GM21529 (cell line): ENCODE results near the gene RHEB.
"Not testable (repeated sequence)": the region's sequence is repeated elsewhere in the genome, so short reads cannot be mapped to it uniquely, and the experiment has no call there.

Experiments used
- ATAC-seq: cut with Tn5 transposase; IDR thresholded peaks from one replicate; pipeline ENCODE4 v1.9.1; 2021; ENCODE audit not compliant: unreplicated experiment

Gene RHEB, protein sequence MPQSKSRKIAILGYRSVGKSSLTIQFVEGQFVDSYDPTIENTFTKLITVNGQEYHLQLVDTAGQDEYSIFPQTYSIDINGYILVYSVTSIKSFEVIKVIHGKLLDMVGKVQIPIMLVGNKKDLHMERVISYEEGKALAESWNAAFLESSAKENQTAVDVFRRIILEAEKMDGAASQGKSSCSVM

DNA sequence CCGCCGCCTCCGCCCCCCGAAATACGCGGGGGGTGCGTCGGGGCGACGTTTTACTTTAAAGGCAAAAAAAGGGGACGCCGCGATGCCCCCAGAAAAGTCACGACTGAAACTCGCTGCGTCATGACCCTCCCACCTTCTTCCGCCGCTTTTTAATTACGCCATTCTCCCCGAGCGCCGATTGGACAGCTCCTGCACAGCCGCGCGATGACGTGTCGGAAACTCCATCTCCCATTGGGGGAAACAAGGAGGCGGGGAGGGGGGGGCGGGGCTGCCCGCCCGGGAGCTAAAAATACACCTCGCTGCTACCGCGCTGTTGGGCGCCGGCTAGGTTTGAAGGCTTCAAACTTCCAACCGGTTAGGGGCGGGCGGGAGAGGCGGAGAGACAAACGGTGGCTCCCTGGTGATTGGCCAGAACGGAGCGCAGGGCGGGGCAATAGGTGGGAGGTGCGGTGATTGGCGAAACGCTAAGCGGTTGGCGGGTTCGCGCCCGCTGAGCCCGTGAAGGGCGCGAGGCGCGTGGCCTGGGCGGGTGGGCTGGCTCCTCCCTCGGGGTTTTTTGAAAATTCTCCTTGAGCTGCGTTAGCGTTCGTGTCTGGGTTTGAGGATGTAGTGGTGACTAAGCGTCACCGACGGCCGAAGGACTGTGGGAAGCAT, at the start of gene RHEB:
TSS of gene RHEB (minus strand) at position 131 of the 654 bp plus-strand sequence. CDS start 384 bp downstream, outside the sequence.
- peak; percentile 74 for ATAC-seq

DNA sequence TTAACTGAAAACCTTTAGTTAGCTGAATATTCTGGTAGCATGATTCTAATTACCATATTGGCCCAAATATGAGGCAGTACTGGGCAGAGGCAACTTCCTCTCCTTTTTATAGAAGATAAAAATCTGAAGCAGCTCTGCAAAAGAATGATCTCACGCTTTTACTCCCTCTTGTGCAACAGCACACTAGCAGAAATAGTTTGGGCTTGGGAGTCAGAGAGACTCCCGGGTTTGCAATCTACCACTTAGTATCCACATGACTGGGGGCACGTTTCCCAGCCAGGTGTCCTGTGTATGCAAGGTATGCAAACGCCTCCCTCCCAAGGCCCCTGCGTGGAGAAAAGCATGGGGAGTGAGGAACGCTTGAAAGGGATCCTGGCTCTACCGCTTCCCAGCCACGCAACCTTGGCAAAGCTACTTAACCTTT, 47.2 kb upstream of the RHEB start:
- no peak for ATAC-seq

DNA sequence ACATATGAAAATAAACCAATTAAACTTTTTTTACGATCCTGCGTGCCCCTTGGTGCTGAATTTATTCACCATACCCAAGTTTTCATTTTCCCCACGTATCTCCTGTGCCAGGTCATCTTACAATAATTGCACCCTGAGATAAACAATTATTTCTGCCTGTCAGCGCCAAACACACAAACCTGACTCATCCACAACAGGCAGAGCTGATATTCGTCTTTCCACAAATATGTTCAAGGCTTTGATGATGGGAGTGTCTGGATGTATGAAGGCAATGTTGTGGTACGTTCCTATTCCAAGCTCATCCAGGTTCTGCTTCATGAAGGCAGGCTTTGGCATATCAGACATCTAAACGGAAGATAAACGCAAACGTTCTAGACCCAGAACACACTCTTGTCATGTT, 45.8 kb upstream of the RHEB start:
- no peak for ATAC-seq

DNA sequence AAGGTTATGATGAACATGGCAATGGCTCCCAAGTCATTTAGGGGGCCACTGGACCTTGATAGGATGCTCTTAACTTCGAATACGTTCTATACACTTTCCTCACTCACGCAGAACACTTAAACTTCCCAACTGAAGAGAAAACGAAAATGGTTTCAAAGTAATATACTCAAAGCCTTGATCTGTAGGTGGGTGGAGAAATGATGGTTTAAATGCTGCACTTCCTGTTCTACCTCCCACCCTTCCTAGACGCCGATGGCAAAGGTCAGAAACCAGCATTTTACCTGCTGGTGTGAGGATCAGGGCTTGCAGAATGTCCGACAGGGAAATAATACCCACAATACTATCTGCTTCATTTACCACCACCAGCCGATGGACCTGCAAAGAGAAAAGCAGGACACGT, 40.5 kb upstream of the RHEB start:
- ATAC-seq: no peak

DNA sequence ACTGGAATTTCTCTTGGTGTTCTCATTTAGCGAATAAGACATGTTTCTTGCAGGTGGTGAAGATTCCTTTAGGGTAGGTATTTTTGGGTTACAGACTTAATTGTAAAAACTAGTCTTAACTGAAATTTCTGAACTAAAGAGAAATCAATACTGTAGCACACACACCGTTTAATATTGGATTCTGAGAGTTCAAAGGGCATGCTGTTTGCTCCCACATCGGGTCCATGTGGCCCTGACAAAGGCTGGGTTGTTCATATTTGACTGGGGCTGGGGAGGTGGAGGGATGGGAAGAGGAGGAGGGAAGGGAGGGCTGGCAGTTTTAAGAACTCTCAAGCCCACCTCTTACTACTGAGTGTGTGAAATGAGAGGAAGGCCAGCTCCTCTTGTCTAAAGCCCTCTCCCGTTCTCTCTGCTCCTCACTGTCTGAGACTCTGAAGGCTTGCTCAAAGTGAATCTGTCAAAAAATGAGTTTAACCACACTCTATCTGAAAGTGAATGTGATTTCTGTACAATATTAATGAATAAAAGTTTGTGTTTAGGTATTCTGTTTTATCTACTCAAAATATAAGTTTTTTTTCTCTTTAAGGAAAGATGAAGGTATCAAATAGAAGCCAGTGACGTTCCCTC, 40.0 kb upstream of the RHEB start:
- no peak for ATAC-seq

DNA sequence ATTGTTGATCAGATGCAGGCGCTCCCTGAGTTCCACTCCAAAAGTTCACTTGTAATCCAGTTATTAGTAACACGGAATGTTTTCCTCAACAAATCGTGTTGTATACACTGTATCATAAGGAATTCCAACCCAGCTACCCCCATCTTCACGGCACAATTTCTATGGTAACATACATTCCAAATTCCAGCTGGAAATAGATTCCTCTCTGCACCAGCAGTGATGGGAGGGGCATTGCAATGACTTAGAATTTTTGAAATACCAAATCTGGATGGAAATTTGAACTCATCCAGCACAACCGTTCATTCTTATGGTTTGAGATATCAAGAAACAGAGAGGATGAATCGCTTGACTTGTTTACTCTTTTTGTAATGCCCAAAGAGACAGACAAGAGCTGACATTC, 38.9 kb upstream of the RHEB start:
- ATAC-seq: no peak

DNA sequence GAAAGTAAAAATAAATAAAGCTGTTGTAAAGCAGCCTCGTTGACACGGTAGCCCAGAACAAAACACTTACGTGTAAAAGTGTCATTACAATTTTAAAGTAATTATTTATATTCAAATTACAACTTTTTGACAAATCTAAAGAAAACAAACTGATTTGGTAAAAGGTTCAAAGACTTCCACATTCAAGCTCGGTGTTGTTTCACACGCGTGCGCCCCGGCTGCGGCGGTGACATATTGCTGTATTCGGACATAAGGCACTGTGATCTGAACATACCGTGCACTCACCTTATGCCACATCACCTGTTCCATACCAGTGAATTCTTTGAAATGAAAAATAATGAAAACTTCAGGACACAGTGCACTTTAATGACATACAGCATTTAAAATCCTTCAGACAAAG, 36.9 kb upstream of the RHEB start:
- ATAC-seq: no peak

DNA sequence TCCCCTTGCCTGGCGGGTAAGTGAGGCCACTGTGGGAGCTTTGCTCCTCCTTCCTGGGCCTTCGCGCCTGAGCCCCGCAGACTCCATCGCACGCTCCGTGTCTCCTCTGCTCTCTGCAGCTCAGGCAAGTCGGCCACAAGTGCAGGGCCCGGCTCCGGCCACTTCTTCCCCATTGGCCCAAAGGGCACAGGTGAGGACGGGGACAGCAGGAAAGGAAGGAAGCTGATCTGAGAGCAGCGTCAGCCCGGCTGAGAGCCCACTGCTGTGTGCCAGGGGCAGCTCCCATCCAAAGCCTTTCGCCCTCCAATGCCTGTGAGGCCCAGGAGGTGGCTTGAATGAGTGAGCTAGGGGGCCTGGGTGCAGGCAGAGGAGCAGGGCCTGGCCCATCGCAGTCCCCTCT, 33.7 kb upstream of the RHEB start:
- no peak for ATAC-seq

DNA sequence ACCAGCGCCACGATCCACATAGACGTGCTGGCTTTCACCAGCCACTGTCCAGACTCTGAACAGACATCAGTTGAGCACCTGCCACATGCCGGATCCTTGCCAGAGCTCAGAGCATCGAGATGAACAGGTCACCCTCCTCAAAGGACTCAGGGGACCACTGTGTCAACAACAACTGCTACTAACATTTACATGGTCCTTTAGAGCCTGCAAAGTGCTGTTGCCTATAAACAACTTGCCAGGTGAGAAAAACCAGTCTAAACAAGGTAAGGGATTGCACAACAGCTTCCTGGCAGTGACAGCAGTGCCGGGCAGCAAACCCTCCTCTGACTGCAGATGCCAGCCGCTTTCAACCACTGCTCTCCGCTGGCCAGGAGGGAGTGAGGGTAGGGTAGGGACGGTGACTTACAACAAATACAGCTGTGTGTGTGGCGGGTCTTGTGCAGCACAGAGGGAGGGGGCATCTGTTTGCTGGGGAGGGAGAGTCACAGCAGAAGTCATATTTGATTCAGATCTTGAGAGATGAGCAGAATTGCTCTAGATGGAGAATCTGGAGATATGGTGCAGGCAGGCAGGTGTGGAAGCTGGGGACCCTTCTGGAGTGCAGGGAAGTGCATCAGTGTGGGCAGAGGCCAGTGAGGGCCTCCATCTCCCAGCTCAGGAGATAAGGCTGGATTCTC, 32.8 kb upstream of the RHEB start:
- no peak for ATAC-seq

DNA sequence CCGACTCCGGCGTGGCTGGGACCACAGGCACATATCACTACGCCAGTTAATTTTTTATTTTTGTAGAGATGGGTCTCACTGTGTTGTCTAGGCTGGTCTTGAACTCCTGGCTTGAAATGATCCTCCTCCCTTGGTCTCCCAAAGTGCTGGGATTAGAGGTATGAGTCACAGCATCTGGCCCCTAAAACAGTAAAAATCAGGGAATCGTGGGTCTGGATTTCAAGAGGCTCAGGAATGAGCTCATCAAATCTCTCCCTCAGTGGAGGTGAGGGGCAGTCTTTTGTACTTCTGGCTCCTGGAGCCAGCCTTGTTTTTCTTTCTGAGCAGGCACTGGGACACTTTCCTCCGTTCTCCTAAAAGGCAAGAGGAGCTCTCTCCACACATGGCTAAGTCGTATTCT, 32.1 kb upstream of the RHEB start:
- no peak for ATAC-seq

DNA sequence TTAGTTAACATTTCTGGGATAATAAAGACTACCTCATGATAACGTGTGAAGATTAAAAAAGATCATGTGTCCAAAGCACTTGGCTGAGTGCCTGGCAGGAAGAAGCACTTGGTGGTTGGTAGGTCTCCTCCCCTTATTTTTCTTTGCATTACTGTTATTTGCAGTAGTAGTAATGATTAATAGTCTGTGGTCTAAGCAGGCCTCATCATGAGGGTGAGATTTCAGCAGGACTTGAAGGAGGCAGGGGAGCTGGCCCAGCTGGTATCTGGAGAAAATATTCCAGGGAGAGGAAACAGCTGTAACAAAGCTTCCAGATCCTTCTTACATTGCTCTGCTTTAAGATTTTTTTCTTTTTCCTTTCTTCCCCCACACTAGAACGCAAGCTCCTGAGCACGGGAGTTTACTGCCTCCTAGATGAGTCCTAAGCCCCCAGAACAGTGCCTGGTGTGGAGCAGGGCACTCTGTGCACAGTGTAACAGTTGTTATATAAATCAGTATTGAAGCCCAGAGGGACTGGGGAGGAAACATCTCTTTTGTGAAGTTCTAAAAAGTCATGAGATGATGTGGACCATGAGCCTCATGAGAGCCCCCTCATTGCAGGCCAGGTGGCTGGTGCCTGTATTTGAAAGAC, 31.1 kb upstream of the RHEB start:
- ATAC-seq: no peak

DNA sequence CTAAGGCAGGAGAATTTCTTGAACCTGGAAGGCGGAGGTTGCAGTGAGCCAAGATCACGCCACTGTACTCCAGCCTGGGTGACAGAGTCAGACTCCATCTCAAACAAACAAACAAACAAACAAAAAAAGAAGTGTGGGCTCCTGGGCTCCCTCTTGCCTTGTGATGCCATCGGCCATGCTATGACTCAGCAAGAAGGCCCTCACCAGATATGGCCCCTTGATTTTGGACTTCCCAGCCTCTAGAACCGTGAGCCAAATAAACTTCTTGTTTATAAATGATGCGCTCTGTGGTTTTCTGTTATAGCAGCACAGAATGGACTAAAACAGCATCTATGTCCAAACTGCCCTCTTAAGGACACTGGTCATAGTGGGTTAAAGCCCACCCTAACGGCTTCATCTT, 29.9 kb upstream of the RHEB start:
- no peak for ATAC-seq

DNA sequence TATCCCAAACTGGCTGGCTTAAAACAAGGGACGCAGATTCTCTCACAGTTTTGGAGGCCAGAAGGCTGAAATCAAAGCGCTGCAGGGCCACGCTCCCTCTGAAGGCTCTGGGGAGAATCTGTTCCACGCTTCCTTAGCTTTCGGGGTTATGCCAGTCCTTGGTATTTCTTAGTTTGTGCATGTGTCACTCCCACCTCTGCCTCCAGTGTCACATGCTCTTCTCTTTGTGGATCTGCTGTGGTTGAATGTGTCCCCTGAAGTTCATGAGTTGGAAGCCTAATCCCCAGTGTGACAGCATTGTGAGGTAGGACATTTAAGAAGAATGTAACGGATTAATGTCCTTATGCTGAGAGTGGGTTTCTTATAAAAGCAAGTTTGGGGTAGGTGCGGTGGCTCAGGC, 29.4 kb upstream of the RHEB start:
- no peak for ATAC-seq

DNA sequence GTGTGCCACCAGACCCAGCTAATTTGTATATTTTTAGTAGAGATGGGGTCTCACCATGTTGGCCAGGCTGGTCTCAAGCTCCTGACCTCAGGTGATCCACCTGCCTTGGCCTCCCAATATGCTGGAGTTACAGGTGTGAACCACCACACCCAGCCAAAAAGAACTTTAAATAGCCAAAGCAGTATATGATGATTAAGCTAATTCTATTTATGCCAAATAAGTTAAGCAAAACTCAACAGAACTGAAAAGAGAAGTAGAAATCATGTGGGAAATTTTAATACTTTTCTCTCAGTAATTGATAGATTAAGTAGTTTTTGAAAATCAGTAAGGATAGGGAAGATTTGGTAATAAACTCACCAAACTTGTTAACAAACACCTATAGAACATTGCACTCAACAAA, 24.5 kb upstream of the RHEB start:
- no peak for ATAC-seq

DNA sequence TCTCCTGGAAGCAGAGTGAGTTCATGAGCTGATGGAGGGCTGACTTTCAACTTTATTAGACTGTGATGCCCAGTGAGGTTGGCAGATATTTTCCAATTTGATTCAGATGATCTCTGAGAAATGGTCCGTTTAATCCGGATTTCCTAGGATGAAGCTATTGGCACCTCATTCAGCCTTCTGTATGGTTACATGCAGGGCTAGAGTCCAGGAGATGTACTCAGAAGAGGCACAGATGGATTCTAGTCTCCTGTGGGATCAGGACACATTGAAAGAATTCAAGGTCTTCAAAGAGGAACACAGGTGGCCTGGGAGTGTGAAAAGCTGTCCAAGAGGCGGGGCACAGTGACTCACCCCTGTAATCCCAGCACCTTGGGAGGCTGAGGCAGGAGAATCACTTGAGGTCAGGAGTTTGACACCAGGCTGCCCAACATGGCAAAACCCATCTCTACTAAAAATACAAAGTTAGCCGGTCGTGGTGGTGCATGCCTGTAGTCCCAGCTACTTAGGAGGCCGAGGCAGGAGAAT, 23.0 kb upstream of the RHEB start:
- ATAC-seq: no peak

DNA sequence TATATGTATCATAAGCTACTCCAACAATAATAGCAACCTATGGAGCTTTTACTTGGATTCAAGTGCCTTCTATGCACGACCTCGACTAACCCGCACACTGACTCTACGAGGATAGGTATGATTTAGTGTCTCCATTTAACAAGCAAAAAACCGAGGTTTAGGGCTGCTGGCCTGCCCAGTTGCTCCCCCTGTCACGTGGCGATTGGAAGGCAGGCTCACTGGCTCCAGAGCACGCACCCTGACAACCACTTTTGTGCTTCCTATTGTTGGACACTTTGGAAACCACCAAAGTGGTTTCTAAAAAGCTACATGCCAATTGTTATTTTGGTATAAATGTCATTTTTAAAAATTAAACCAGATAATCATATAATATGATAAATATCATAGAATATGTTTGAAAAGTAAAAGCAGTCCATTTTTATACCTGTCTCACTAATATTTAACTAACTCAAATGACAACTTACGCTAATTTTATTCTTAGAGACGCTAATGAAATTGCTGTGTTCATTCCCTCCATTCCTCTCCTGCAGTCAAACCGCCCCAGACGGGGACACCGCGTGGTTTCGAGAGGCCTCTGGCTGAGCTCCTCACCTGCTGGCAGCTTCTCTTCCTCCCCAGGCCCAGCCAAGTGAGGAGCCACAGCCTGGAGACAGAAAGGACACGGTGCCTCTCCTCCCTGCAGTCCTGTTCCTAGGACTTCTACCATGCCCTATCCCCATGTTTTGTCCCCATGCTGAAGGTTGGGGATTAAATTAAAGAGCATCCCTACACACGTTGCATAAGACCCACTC, 22.2 kb upstream of the RHEB start:
- ATAC-seq: no peak

DNA sequence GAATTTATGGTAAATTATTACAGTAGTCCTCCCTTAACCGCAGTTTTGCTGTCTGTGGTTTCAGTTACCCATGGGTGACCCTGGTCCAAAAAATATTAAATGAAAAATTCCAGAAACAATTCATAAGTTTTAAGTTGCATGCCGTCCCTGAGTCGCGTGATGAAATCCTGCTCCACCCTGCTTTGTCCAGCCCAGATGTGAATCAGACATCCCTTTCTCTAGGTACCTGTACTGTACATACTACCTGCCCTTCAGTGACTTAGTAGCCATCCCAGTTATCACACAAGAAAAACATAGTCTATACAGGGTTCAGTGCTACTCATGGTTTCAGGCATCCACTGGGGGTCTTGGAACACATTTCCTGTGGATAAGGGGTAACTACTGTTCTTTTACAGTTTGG, 20.5 kb upstream of the RHEB start:
- ATAC-seq: no peak

DNA sequence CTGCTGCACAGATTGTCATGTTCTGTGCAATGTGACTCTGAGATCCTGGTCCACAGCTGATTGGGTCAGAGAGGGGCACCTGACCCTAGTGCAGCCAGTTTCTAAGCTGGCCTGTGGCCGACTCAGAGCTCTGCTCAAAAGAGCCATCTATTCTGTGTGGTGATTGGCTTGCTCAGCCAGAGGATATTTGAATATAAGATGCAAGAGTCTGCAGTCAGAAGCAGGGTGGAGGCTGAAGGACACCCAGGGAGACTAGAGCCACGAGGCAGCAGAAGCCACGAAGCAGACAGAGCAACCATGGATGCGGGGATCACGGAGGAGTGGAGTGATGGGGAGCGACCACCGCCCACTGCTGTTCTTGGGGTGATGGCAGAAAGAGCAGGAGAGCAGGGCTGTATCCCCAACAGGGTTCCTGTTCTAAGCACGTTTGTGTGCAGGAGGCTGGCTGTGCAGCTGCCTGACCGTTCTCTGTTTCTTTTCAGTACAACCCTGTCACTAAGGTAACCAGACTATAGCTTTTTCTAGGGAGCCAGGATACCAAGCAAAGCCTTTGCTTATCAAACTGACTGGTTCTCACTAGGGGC, 19.5 kb upstream of the RHEB start:
- ATAC-seq: peak; percentile 79

DNA sequence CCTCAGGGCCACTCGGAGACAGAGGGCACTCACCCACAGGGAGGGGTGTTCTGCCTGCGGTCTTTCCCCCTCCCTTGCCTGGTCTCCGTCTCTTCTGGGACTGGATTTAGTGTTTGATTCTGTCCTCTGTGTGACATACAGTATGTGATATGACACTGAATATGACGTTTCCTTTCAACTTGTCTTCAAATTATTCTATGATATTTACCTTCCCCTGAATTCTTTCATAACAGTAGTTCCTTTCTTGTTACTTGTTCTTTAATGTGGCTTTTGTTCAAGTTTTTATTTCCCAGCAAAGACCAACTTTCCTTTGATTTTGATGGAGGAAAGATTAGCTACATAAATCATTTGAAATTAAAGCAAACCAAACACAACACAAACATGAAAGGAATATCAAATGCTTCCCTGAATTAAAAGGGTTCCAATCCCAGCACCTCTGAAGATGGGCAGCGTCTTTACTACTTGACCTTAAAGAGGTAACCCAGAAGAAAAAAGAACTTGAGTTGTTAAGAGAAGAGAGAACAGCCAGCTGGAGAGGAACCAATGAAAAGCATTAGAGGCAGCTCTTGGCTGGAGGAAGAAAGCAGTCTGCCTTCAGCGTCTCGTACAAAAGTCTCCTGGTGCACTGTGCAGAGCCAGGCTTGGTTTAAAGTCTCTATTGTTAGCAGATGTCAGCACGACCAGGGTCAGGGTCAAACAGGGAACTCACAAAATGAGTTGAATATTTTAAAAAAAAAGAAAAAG, 18.3 kb upstream of the RHEB start:
- ATAC-seq: no peak

DNA sequence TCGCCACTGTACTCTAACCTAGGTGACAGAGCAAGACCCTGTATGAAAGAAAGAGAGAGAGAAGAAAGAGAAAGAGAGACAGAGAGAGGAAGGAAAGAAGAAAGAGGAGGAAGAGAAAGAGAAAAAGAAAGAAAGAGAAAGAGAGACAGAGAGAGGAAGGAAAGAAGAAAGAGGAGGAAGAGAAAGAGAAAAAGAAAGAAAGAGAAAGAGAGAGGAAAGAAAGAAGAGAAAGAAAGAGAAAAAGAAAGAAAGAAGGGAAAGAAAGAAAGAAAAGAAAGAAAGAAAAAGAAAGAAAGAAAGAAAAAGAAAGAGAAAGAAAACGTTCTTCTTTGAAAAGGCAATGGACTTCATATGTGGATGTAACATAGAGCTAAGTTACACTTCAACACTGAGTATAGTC, 16.5 kb upstream of the RHEB start:
- not testable (repeated sequence) for ATAC-seq
